DMS 273 treated with DMSO at 0.1 percent for 48 hours (cell line): ENCODE data around the gene GIT2.
"Not testable (repeated sequence)": the region's sequence is repeated elsewhere in the genome, so short reads cannot be mapped to it uniquely, and the experiment has no call there.

Experiments used
- DNase-seq: peaks from one replicate; lab custom pipeline; 2025; lab: John Stamatoyannopoulos, UW

The GIT2 gene

DNA sequence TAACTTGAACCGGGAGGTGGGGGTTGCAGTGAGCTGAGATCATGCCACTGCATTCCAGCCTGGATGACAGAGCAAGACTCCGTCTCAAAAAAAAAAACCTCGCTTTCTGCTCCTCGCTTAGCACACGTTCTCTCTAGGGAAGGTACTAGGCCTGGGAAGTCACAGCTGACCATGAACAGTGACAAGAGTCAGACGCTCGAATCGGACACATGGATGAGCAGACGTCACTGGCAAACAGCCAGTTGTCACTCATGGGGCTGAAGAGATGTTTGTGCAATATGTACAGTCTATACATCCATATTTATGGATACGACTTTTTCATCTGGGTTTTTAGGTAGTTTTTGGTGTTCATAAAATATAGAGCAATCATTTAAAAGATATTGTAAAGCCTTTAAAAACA is 76.7 kb downstream of the GIT2 start:
- no peak for DNase-seq

DNA sequence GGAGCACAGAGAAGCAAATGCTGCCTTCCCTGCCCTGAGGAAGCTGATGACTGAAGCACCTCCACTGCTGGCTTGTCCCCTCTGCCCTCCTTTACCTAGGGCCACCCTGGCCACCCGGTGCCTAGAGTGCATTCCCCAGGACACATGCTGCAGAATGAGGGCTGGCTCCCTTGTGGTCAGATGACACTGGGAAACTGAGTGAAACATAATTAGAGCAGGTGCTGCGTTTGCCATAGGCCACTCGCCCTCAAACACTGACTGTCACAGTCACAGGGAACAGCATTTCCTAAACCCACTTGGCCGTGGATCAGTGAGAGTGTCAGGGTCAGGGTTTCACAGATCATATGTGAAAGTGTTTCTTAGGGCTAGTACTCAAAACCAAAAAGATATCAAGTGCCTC is 80.1 kb downstream of the GIT2 start:
- no peak for DNase-seq

DNA sequence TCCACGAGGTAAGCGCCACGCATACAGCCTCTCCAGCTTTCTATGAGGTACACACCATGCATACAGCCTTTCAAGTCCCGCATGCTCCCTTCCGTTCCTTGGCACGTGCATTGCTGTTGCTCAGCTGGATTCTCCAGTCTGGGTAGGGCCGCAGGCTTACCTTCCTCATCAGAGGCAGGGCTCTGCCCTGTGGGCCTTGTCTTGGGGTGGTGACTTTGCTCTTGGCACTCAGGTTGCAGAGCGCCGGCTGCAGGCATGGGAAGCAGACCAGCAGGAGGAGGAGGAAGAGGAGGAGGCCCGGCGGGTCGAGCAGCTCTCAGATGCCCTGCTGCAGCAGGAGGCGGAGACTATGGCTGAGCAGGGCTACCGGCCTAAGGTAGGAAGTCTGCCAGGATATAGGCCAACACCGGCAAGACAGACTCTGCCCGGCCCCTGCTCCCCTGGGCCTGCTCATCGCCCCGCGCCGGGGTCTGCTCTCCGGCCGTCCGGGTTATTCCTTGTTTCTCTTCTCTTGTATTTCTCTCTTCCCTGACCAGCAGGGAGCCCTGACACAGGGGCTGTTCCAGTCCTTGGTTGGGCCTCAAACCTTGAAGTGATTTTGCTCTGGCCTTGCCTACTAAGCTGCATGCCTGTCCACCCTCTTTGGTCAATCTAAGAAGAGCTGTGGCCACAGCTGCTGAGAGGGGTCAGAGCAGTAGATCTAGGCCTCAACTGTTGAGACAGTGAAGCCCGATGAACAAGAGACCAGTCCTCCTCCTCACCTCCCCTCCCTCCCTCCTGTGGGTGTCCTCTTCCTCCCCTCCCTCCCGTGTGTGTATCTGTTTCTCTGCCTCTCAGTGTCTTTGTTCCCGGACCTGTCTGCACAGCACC is 80.8 kb downstream of the GIT2 start:
- DNase-seq, result no peak

DNA sequence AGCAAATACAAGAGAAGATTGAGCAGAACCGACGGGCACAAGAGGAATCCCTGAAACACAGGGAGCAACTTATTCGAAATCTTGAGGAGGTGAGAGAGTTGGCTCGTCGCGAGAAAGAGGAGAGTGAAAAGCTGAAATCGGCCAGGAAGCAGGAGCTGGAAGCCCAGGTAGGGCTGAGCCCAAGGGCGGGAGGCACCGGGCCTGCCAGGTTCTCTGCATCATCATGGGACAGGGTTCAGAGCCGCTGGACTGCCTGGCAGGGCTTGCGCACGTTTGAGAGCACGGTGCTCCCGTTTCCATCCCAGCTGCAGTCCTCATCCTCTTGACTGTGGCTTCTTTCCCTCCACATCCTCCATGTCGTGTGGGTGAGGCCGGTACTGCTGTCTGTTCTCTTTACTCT is 81.7 kb downstream of the GIT2 start:
- no peak for DNase-seq

DNA sequence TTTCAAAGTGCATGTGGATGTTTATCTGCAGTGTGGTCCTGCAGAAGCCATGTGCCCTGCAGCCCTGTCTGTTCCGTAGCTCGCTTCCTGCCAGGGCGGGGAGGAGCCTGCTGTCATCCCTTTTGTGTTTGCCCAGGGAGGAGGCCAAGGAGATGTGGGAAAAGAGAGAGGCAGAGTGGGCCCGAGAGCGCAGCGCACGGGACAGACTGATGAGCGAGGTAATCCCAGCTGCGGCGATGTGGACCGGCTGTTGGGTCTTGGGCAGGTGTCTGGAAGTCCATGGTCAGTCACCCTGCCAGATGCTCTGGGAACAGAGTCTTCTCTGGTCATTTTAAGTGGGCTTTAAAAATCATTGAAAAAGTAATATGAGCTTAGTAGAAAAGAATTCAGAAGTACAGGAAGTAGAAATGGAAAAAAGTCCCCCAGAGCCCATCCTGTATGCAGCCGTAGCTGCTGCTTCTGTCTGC is 83.3 kb downstream of the GIT2 start:
- DNase-seq, result no peak

DNA sequence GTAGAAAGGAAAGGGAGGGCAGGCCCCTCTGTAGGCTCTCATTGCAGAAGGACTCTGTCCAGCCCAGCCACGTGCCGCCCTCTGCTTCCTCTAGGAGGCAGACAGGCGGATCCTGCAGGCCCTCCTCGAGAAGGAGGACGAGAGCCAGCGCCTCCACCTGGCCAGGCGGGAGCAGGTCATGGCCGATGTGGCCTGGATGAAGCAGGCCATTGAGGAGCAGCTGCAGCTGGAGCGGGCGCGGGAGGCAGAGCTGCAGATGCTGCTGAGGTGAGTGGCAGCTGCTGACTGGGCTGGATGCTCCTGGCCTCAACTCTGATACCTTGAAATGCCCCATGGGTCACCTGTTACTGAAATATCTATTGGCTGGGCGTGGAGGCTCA is 85.2 kb downstream of the GIT2 start:
- no peak for DNase-seq

DNA sequence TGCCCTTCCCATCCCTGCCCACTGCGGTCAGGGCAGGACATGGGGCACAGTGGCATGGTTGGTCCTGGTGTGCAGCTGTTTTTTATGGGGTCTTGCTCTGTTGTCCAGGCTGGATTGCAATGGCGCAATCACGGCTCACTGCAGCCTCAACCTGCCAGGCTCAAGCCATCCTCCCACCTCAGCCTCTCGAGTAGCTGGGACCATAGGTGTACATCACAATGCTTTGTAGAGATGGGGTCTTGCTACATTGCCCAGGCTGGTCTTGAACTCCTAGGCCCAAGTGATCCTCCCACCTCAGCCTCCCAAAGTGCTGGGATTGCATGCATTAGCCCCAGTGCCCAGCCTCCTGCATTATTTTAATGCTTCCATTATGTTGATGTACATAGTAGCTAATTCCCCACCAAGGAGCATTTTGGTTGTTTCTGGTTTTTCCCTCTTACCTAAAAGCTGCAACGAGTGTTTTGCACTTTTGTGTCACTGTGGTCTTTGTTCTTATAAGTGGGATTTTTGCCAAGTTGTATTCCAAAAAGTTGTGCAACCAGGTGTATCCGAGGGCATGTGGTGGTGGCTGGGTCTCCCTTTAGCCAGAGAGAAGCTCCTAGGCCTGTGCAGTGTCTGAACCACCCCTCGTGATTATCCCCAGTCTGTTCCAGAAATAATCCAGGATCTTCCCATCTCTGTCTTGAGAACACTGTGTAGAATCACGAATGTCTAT is 85.8 kb downstream of the GIT2 start:
- no peak for DNase-seq

DNA sequence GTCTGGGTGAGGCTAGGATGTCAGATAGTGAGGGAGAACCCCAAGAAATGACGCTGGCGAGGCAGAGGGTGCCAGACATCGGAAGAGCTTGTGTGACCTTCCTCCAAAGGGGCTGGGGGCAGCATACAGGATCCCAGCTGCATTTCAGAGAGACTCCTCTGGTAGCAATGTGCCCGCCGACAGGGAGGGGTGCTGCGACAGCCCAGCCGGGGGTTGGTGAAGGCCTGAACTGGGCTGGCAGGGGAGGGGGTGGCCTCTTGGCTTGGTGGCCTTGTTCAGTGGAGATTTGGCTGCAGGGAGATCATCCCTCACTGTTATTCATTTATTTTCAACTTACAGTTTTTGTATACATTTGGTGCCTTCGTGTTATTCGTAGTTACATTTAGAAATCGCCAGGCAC is 90.9 kb downstream of the GIT2 start:
- DNase-seq, result no peak

DNA sequence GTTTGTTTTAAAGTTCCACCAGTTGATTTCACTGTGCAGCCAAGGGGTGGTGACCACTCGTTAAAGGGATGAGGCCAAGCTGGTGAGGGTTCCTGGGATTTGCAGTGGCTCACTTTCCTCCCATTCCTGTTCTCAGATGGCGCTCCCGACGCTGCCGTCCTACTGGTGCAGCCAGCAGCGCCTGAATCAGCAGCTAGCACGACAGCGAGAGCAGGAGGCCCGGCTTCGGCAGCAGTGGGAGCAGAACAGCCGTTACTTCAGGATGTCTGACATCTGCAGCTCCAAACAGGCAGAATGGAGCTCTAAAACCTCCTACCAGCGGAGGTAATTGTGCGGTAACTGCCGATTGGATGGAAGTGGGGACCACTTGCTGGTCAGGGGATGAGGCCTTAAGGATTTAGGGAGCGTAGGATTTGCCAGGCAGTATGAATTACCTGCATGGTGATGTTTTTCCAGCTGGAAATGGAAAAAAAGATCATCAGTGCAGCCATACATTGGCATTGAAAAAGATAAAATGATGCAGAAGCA is 93.2 kb downstream of the GIT2 start:
- DNase-seq, result no peak

DNA sequence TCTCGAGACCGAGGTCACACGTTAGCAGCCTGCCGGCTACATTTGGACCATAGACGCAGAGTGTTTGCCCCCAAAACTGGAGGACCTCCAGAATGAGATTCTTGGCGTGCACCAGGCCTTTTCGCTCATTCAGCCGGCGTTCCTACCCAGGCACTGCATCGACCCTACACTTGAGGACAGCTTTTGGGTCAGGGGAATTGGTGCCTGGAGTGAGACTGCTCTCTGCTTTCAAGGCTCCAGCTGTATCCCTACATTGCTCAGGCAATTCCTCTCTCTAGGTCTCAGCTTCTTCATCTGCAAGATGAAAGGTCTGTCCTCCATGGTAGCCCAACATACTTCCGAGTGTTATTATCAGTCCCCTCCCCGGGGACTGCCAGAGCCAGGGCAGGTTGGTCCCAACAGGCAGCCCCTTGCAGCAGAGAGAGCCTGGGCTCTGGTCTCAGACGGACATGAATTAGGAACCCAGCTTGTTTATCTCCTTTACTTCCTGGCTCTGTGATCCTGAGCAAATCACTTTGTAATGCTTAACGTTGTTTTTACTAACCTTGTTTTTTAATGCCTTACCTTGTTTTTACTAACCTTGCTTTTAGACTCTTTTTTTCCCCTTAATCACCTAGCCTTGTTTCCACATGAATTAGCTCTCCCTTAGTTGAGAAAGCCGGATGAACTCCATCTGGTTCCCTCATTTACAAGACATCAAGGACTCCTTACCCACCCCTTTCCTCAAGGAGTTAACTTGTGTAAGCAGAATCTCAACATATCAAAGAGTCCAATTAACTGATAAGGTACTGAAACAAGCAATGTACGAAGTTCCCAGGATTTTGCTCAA is 95.2 kb downstream of the GIT2 start:
- no peak for DNase-seq

DNA sequence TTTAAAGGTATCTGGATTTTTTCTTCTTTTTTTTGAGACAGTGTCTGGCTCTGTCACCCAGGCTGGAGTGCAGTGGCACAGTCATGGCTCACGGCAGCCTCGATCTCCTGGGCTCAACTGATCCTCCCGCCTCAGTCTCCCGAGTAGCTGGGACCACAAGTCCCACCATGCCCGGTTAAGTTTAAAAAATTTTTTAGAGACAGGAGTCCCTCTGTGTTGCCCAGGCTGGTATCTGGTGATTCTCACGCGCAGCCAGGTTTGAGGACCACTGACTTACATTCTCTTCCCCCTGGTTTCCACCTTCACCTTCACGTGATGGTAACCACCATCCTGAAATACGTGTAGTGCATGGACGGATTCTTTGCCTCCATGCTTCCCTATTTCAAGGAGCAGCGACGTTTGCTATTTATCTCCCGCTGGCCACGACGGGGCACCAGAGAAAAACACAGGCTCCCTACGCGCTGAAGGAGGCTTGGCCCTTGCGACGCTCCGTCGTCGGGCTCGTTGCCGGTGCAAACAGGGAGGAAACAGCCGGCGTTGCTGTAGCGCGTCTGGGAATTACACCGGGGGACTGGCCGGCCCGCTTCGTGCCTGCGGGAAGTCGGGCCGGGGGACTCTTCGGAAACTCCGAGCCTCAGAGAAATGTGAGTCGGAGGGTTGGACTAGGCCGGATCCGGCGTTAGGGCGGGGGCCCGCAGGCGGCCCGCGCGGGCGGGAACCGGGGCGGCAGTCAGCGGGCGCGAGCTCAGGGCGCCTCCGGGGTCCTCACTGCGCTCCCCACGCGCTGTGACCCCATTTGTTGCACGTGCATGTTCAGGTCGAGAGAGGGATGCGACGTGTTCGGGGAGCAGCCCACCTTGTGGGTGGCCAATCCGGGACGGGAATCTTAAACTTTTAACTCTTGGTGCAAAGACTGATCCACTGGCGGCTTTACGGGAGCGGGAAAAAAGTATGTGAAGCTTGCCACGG is 96.1 kb downstream of the GIT2 start, which contains the start of gene TCHP:
TSS of gene TCHP (plus strand) at position 492 of the 969 bp plus-strand sequence. CDS start 2,753 bp downstream, outside the sequence.
- peak; percentile 25 for DNase-seq

DNA sequence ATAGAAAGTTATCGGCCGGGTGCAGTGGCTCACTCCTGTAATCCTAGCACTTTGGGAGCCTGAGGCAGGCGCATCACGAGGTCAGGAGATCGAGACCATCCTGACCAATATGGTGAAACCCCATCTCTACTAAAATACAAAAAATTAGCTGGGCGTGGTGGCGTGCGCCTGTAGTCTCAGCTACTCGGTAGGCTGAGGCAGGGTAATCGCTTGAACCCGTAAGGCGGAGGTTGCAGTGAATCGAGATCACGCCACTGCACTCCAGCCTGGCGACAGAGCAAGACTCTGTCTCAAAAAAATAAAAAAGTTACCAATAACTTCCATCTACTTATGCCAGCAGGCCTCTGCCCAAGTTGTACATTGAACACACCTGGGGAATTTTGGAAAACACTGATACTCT is 96.8 kb downstream of the GIT2 start:
- not testable (repeated sequence) for DNase-seq

DNA sequence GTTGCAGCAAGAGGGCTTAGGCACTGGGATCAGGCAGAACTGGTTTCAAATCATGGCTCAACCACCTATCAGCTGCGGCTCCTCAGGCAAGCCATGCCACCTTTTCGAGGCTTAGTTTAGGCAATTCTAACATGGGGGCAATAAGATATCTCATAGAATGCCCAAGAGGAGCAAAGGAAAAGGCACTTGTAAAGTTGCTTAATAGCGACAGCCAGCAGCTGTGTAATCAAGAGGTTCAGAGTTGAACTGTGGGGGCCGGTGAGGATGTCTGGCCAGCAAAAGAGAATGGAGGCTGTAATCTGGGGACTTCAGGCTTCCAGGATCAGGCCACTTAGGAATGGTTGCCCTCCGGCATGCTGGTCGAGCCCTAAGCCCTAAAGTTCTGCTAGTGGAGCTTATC is 99.1 kb downstream of the GIT2 start:
- DNase-seq, result no peak

DNA sequence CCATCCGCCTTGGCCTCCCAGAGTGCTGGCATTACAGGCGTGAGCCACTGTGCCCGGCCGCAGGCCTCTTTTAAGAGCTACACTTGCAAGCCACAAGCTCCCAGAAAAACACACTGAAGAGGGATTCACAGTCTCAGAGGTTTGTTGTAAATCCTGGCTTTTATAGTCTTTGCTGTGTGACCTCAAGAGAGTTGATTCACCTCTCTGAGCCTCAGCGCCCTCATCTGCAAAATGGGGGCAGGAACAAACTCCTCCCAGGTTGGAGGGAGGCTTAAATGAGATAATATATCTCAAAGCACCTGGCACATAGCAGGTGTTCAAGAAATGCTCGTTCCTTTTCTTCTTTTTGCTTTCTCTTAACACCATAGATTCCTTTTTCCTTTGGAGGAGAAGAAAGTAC is 100.0 kb downstream of the GIT2 start:
- DNase-seq, result no peak

DNA sequence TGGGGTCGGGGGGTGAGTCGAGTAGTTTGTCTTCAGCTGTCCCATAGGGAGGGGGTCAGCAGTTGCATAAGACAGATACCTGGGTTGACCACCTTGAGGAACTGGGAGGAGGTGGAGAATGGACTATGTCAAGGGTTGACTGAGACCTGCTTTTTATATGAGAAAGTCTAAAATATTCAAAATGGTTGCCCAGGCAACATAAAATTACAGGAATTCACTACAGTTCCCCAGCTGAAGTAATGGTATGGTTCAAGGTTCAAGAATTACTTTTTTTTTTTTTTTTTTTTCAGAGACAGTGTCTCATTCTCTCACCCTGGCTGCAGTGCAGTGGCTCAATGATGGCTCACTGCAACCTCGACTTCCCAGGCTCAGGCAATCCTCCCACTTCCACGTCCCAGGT is 101.2 kb downstream of the GIT2 start:
- no peak for DNase-seq

DNA sequence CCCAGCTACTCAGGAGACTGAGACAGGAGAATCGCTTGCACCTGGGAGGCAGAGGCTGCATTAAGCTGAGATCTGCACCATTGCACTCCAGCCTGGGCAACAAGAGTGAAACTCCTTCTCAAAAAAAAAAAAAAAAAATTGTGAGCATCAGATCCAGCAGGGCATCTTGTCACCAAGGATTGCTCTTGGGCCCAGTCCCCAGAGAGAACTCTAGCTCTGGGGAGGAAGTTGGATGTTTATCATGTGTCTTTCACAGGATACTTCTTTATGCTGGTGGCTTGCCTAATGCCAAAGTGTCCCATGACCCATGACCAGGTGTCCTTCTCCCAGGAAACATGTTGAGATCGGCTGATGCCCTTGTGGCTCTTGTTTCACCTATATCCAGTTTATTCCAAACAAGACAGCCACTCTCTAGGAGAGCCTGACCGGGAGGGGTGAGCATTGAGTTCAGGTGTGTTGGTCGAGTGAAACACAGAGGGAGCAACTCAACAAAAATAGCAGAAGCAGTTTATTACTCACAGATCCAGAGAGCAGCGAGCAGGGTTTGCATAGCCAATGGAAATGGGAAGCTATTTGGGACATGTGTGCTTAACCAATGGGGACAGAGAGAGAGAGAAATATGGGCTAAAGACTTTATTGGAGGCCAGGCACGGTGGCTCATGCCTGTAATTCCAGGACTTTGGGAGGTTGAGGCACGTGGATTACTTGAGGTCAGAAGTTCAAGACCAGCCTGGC is 102.7 kb downstream of the GIT2 start:
- no peak for DNase-seq

DNA sequence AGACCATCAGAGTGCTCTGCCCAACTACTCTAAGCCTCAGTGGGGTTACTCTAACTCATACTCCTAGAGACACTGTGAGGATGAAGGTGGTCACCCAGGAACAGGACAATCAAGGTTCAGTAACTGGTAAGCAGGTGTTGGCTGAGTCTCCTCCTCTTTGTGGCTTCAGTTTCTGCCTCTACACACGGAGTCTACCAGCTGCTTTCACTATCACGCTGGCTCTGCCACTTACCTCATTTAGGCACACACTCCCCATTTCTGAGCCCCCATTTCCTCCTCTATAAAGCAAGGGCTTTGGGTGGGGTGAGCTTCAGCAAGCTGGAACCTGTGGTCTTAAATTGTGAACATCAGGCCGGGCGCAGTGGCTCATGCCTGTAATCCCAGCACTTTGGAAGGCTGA is 103.4 kb downstream of the GIT2 start:
- no peak for DNase-seq

DNA sequence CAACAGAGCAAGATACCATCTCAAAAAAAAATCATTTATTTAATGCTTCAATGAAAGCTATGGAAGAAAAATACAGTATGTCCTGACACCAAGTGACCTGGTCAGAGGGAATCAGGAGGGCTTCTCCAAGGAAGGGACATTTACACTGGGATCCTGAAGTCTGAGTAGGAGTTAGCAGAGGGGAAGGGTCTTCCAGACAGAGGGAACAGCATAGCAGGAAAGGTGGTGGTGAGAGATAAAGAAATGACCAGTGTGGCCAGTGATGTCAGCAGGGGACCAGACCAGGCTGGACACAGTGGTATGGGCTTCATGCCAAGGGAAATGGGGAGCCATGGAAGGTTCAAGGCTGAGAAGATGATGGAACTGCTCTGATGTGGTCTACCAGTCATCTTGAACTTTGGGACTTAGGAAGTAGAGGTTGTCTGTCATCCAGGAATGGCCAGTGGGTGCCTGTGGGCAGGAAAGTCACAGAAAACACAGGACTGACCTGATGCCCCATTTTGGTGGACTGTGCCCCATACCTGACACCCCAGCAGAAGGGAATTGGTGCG is 103.9 kb downstream of the GIT2 start:
- no peak for DNase-seq

DNA sequence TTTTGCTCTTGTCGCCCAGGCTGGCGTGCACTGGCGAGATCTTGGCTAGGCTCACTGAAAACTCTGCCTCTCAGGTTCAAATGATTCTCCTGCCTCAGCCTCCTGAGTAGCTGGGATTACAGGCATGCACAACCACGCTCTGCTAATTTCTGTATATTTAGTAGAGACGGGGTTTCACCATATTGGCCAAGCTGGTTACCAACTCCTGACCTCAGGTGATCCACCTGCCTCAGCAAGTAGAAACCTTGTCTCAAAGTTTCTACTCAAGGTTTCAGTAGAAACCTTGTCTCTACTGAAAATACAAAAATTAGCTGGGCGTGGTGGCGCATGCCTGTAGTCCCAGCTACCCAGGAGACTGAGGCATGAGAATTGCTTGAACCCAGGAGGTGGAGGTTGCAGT is 104.4 kb downstream of the GIT2 start:
- DNase-seq, result not testable (repeated sequence)

DNA sequence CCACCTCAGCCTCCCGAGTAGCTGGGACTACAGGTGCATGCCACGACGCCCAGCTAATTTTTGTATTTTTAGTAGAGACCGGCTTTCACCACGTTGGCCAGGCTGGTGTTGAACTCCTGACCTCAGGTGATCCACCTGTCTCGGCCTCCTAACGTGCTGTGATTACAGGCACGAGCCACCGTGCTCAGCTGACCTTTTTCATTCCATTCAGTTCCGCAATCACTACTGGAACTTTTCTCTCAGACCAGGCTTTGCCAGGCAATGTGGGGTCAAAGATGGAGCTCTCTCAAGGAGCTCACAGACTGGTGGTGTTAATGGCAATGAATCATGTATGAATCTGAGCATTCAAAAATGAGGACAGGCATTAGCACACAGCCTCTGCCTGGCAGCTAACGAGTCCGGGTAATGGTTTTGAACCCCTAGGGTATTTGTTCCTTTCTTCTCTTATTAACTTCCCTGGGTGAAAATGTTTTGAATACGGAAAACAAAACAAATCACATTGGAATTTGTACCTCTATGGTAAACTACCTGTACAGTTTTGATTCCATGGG is 105.5 kb downstream of the GIT2 start:
- no peak for DNase-seq
